HCT116 (cell line): Measurements from ENCODE around the gene SETSIP. TPM values are rescaled to one million over a fixed set of nuclear protein-coding genes. Genes with fewer than 3 reads are reported as not detected.

Source experiments
- ATAC-seq: fragments of 200-7000 bp; cut with Tn5 transposase; 2 replicates; pipeline ENCODE4 v1.9.1; 2020; ENCODE audit warnings: mild to moderate bottlenecking, moderate library complexity
- BruUV-seq: library from RNA; stranded (reverse); fragments of 400-500 nt; replicated peaks from 2 replicates; lab custom pipeline; 2021; lab: Mats Ljungman, UMichigan
- CTCF ChIA-PET: fragments of 300-600 bp; sonication (Branson Sonifier 250); formaldehyde crosslinking; loops from one replicate; lab custom pipeline; 2021; ENCODE audit warnings: antibody characterized with exemption; lab: Charles Lee
- POLR2A ChIA-PET: fragments of 300-600, 350-600 bp; sonication (Branson Sonifier 250); formaldehyde crosslinking; loops from one replicate; lab custom pipeline; 2021; ENCODE audit warnings: antibody characterized with exemption; lab: Charles Lee
- RAD21 ChIA-PET, 2 experiments: fragments of 300-600 bp; sonication (Branson Sonifier 250); formaldehyde crosslinking; loops; one replicate each; lab custom pipeline; 2023; ENCODE audit warnings: low total read pairs in 2 of 2; ENCODE audit not compliant: uncharacterized antibody in 2 of 2, unreplicated experiment in 2 of 2, low non-redundant PET in 1 of 2; lab: Charles Lee
- DNase-seq: peaks from one replicate; pipeline ENCODE4 v3.0.0-alpha.2; 2010; ENCODE audit warnings: low read depth, low spot score
- H2AFZ ChIP-seq: fragments of 200-600 bp; shearing (Covaris generic), sonication (generic); 2 replicates; pipeline ENCODE4 v1.6.1; 2017; ENCODE audit warnings: low read depth, mixed run types, mixed read lengths, antibody characterized with exemption, low read length; ENCODE audit not compliant: poor library complexity, severe bottlenecking
- H3K27ac ChIP-seq: 2 replicates; pipeline ENCODE4 v1.5.1; 2012; ENCODE audit warnings: low read depth, low read length
- H3K27me3 ChIP-seq: fragments of 200-600 bp; sonication (generic); 2 replicates; pipeline ENCODE4 v1.6.1; 2016; ENCODE audit warnings: mixed run types, low read length, mixed read lengths; ENCODE audit not compliant: insufficient read depth
- H3K36me3 ChIP-seq, 2 experiments: fragments of 200-500 bp in 1 of 2; fragments of 200-600 bp in 1 of 2; sonication (Bioruptor generic) in 1 of 2; sonication (generic) in 1 of 2; 2 replicates each; pipeline versions ENCODE4 v1.5.1 to v1.6.1; 2014 to 2016; ENCODE audit warnings: low read length in 2 of 2, inconsistent platforms in 1 of 2, mixed read lengths in 1 of 2, mixed run types in 1 of 2; ENCODE audit not compliant: insufficient read depth in 2 of 2, control insufficient read depth in 1 of 2
- H3K4me1 ChIP-seq, 2 experiments: fragments of 200-600 bp in 1 of 2; sonication (generic) in 1 of 2; 2 replicates each; pipeline versions ENCODE4 v1.5.1 to v1.6.1; 2012 to 2017; ENCODE audit warnings: low read length in 2 of 2, inconsistent platforms in 1 of 2, mild to moderate bottlenecking in 1 of 2, mixed read lengths in 1 of 2, mixed run types in 1 of 2, moderate library complexity in 1 of 2; ENCODE audit not compliant: insufficient read depth in 2 of 2, control insufficient read depth in 1 of 2
- H3K4me2 ChIP-seq: fragments of 200-600 bp; sonication (generic); 2 replicates; pipeline ENCODE4 v1.6.1; 2017; ENCODE audit warnings: mixed run types, low read length, mixed read lengths
- H3K4me3 ChIP-seq, 2 experiments: fragments of 200-600 bp in 1 of 2; sonication (generic) in 1 of 2; replicated peaks in 1 of 2; 2 replicates each; pipeline ENCODE4 v1.5.1; 2011 to 2016; ENCODE audit warnings: low read length in 2 of 2, control low read depth in 1 of 2, low read depth in 1 of 2, mild to moderate bottlenecking in 1 of 2, mixed read lengths in 1 of 2, mixed run types in 1 of 2
- H3K79me2 ChIP-seq: fragments of 200-600 bp; sonication (generic); 2 replicates; pipeline ENCODE4 v1.6.1; 2017; ENCODE audit warnings: mild to moderate bottlenecking, mixed run types, low read length, moderate library complexity, mixed read lengths; ENCODE audit not compliant: insufficient read depth
- H3K9ac ChIP-seq: fragments of 200-600 bp; sonication (generic); 2 replicates; pipeline ENCODE4 v1.6.1; 2016; ENCODE audit warnings: low read length, mixed read lengths
- H3K9me2 ChIP-seq: fragments of 200-600 bp; sonication (generic), shearing (Covaris generic); 2 replicates; pipeline ENCODE4 v1.6.1; 2017; ENCODE audit warnings: mixed run types, mild to moderate bottlenecking, moderate library complexity; ENCODE audit not compliant: insufficient read depth
- H3K9me3 ChIP-seq, 2 experiments: fragments of 200-500 bp in 1 of 2; fragments of 200-600 bp in 1 of 2; sonication (Bioruptor generic) in 1 of 2; sonication (generic) in 1 of 2; 2 replicates each; pipeline ENCODE4 v1.6.1; 2014 to 2017; ENCODE audit warnings: low read length in 2 of 2, mixed read lengths in 2 of 2, inconsistent platforms in 1 of 2, low read depth in 1 of 2, mild to moderate bottlenecking in 1 of 2, mixed run types in 1 of 2, moderate library complexity in 1 of 2; ENCODE audit not compliant: control insufficient read depth in 1 of 2, insufficient read depth in 1 of 2
- H4K20me1 ChIP-seq: fragments of 200-600 bp; sonication (generic), shearing (Covaris generic); 2 replicates; pipeline ENCODE4 v1.6.1; 2017; ENCODE audit warnings: mixed run types, mild to moderate bottlenecking, moderate library complexity; ENCODE audit not compliant: insufficient read depth
- CBX3 ChIP-seq: IDR thresholded peaks from 2 replicates; pipeline ENCODE4 v1.6.1; 2012; ENCODE audit warnings: low read depth
- EGR1 ChIP-seq: IDR thresholded peaks from 2 replicates; pipeline ENCODE4 v1.6.1; 2012; ENCODE audit warnings: low read depth
- ELF1 ChIP-seq: IDR thresholded peaks from 2 replicates; pipeline ENCODE4 v1.6.1; 2012; ENCODE audit warnings: low read depth, borderline replicate concordance
- JUND ChIP-seq: IDR thresholded peaks from 2 replicates; pipeline ENCODE4 v1.6.1; 2012
- MAX ChIP-seq: IDR thresholded peaks from 2 replicates; pipeline ENCODE4 v1.6.1; 2012
- RAD21 ChIP-seq: IDR thresholded peaks from 2 replicates; pipeline ENCODE4 v1.6.1; 2012; ENCODE audit warnings: low read depth, mild to moderate bottlenecking
- SIN3A ChIP-seq: IDR thresholded peaks from 2 replicates; pipeline ENCODE4 v1.6.1; 2012; ENCODE audit warnings: low read depth
- SP1 ChIP-seq: IDR thresholded peaks from 2 replicates; pipeline ENCODE4 v1.6.1; 2012; ENCODE audit warnings: low read depth
- SRF ChIP-seq: IDR thresholded peaks from 2 replicates; pipeline ENCODE4 v1.6.1; 2012; ENCODE audit warnings: low read depth
- TCF7L2 ChIP-seq: IDR thresholded peaks from 2 replicates; pipeline ENCODE4 v1.7.0; 2011; ENCODE audit warnings: borderline replicate concordance, inconsistent platforms; ENCODE audit not compliant: insufficient read depth, insufficient read length; ENCODE audit errors: extremely low read depth
- ZNF274 ChIP-seq: fragments of 200-500 bp; sonication (Bioruptor generic); IDR thresholded peaks from 2 replicates; pipeline ENCODE4 v1.6.1; 2014; ENCODE audit warnings: mild to moderate bottlenecking, low read depth, low read length, inconsistent platforms
- intact Hi-C: fragments of 100-400 bp; cut with micrococcal nuclease; formaldehyde crosslinking; loops from 2 replicates; pipeline ENCODE4 v1.10.0; 2022
- total RNA-seq: library from RNA; stranded (reverse); gene quantifications from one replicate; pipeline ENCODE4 v1.2.1, GENCODE V29; 2021; ENCODE audit not compliant: unreplicated experiment

Gene SETSIP
- total RNA-seq, 1 experiment from 2014 or later = 0.27 TPM

GRCh38 chr1:92085727-92086126 lies 10.5 kb upstream of the SETSIP start:
- H3K9ac ChIP-seq = no peak overlapping the region
- no peaks in the 10 kb centered on the region for H3K27me3 ChIP-seq
- peaks cover 3% of the 10 kb centered on the region in 2 experiments; a peak in 2 of 4 replicates for H3K4me1 ChIP-seq
- no peaks in the 10 kb centered on the region for H3K9me2 ChIP-seq
- no peak overlapping the region for H2AFZ ChIP-seq
- no TSS peak for BruUV-seq
- peaks cover 3 to 10% of the 10 kb centered on the region in 2 experiments; a peak in 2 of 4 replicates for H3K9me3 ChIP-seq
- no peaks in the 10 kb centered on the region for H4K20me1 ChIP-seq
- intact Hi-C loops = no loop called here
- TF ChIP-seq JUND (no peak), CBX3 (peak; percentile 84), ZNF274 (no peak)
- H3K79me2 ChIP-seq = no peaks in the 10 kb centered on the region
- no peaks in the 10 kb centered on the region for H3K36me3 ChIP-seq
- ChIA-PET POLR2A (no interaction called here), CTCF (no interaction called here), RAD21 (no interaction called here)
- H3K27ac ChIP-seq = no peak overlapping the region
- ATAC-seq = no peak
- H3K4me2 ChIP-seq = no peak overlapping the region
- peak; percentile 10 for DNase-seq
- H3K4me3 ChIP-seq = no peak overlapping the region

- intact Hi-C loops = no loop called here
- no peaks in the 10 kb centered on the region for H4K20me1 ChIP-seq
- ChIA-PET RAD21 (no interaction called here), CTCF (no interaction called here), POLR2A (no interaction called here)
- H3K79me2 ChIP-seq = no peaks in the 10 kb centered on the region
- H3K27ac ChIP-seq = no peak overlapping the region
- no TSS peak for BruUV-seq
- no peaks in the 10 kb centered on the region for H3K36me3 ChIP-seq
- H3K27me3 ChIP-seq = no peaks in the 10 kb centered on the region
- H2AFZ ChIP-seq = no peak overlapping the region
- no peaks in the 10 kb centered on the region for H3K9me2 ChIP-seq
- no peak overlapping the region for H3K9ac ChIP-seq
- H3K4me1 ChIP-seq = peaks cover 4 to 8% of the 10 kb centered on the region in 2 experiments; a peak in 2 of 4 replicates
- DNase-seq = no peak
- H3K4me2 ChIP-seq = no peak overlapping the region
- no peak for ATAC-seq
- no peak overlapping the region for H3K4me3 ChIP-seq
- no peak for TF ChIP-seq SIN3A
- no peak for TF ChIP-seq TCF7L2
- TF ChIP-seq SP1 = no peak
- no peak for TF ChIP-seq MAX
- TF ChIP-seq EGR1 = no peak
- no peak for TF ChIP-seq ELF1
- no peak for TF ChIP-seq SRF
- no peak for TF ChIP-seq RAD21
- TF ChIP-seq JUND = no peak
- TF ChIP-seq, all 23 proteins: peak for 0
- H3K9me3 ChIP-seq = peaks cover 3 to 10% of the 10 kb centered on the region in 2 experiments; a peak in 2 of 4 replicates
These were observed 9.4 kb upstream of the SETSIP start for GRCh38 chr1:92084651-92085050.
